Type B pancreatic cell (in vitro differentiated cells): ENCODE results near the gene C3orf70. TPM values are rescaled to one million over a fixed set of nuclear protein-coding genes. Genes with fewer than 3 reads are reported as not detected.

Source experiments
- DNase-seq: peaks from one replicate; pipeline ENCODE4 v3.0.0; 2021; ENCODE audit warnings: mixed read lengths; ENCODE audit not compliant: unreplicated experiment; ENCODE audit errors: extremely low spot score
- H3K27ac Mint-ChIP-seq: 2 replicates; pipeline ENCODE4 v1.8.0; 2021; ENCODE audit warnings: mild to moderate bottlenecking, mixed read lengths
- H3K27me3 Mint-ChIP-seq: 2 replicates; pipeline ENCODE4 v1.8.0; 2021; ENCODE audit warnings: mixed read lengths
- H3K36me3 Mint-ChIP-seq: 2 replicates; pipeline ENCODE4 v1.8.0; 2021; ENCODE audit warnings: mixed read lengths
- H3K4me1 Mint-ChIP-seq: one replicate; pipeline ENCODE4 v1.8.0; 2021; ENCODE audit warnings: mixed read lengths; ENCODE audit not compliant: unreplicated experiment
- H3K4me3 Mint-ChIP-seq: 2 replicates; pipeline ENCODE4 v1.8.0; 2021; ENCODE audit warnings: mild to moderate bottlenecking, mixed read lengths
- H3K9me3 Mint-ChIP-seq: 2 replicates; pipeline ENCODE4 v1.8.0; 2021; ENCODE audit warnings: mixed read lengths
- CTCF ChIP-seq: fragments of 200-600 bp; sonication (generic); conservative IDR thresholded peaks from 2 replicates; pipeline ENCODE4 v1.5.0; 2021; ENCODE audit warnings: antibody characterized with exemption, mild to moderate bottlenecking
- total RNA-seq: library from RNA; stranded (reverse); gene quantifications from 2 replicates; pipeline ENCODE4 v1.2.1, GENCODE V29; 2021; ENCODE audit warnings: low replicate concordance

C3orf70 gene
- total RNA-seq, 1 donor from 2014 or later, result 4.1 TPM

DNA sequence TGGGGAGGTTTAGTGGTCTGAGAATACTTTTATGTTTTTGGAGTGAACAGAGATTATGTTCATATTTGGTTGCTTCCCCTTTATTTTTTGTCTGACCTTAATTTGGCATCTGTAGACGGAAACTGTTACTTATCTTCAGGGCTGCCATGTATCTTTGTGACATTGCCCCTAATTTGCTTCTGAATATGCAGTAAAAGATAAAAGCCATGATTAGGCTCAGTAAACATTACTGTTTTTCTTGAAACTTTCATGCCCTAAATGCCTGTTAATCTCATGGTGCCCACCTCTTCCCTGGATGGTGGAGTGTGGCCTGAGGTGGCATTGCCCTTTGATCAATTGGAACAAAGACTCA lies 106.7 kb downstream of the C3orf70 start:
- Mint-ChIP-seq H3K27ac (no peak overlapping the region), H3K36me3 (peaks cover 38% of the 10 kb centered on the region), H3K4me1 (peaks cover 31% of the 10 kb centered on the region), H3K27me3 (no peaks in the 10 kb centered on the region), H3K9me3 (peaks cover 5% of the 10 kb centered on the region), H3K4me3 (no peak overlapping the region)
- no peak for TF ChIP-seq CTCF
- DNase-seq, result no peak

DNA sequence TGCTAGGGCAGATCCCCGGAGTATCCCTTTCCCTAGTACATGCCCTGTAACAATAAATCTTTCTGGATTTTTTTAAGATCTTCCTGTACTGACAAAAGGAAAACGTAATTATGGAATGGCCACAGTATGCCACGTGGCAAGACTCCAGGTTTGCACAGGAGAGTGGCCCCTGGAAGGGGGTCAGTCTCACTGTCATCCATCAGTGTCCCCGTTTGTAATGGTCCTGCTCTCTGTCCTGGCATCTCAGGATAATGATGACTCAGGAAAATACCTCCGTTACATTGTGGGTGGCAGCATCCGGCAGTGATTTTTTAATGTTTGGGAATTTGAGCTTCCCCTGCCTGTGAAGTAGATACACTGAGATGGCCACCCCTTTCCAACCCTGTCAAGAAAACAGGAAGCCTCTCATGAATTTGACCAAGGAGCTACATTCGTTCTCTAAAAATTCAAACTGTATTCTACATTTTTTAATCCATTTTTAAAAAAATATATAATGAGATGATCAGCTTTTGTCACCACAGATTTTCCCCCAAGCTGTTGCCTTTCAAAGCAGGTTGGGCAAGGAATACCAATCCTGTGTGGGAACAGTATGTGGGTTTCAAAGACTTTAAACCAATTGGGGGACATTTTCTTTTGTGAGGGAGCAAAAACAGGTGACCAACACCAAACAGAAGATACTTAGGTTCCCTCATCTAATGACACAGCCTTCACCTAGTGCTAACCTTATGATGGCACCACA lies 110.4 kb downstream of the C3orf70 start:
- peaks cover 7% of the 10 kb centered on the region for H3K9me3 Mint-ChIP-seq
- peaks cover 16% of the 10 kb centered on the region for H3K36me3 Mint-ChIP-seq
- peak overlapping the region; percentile 19 for H3K4me3 Mint-ChIP-seq
- H3K4me1 Mint-ChIP-seq, result peaks cover 31% of the 10 kb centered on the region
- no peak overlapping the region for H3K27ac Mint-ChIP-seq
- TF ChIP-seq CTCF, result no peak
- no peak for DNase-seq
- H3K27me3 Mint-ChIP-seq, result no peaks in the 10 kb centered on the region

DNA sequence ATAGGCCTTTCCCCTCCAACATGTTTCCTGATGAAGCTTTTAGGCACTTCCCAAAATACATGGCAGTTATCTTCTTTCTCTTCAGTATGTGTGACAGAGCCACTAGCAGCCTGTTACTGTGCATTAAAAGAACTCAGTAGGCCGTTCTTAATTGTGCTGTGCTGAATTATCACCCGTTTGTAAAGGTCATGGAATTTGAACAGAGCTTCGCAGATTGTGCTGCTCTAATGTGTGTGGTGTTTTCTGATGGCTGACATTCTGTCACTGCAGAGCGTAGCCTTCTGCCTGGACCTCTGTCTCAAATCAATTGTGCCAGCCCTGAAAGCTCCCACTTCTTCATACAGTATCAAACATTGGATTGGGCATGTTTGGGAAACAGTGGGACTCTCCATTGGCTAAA lies 111.3 kb downstream of the C3orf70 start:
- Mint-ChIP-seq H3K36me3 (peaks cover 16% of the 10 kb centered on the region), H3K4me3 (no peak overlapping the region), H3K27ac (no peak overlapping the region), H3K9me3 (peaks cover 11% of the 10 kb centered on the region), H3K27me3 (no peaks in the 10 kb centered on the region), H3K4me1 (peaks cover 31% of the 10 kb centered on the region)
- no peak for TF ChIP-seq CTCF
- DNase-seq, result no peak

DNA sequence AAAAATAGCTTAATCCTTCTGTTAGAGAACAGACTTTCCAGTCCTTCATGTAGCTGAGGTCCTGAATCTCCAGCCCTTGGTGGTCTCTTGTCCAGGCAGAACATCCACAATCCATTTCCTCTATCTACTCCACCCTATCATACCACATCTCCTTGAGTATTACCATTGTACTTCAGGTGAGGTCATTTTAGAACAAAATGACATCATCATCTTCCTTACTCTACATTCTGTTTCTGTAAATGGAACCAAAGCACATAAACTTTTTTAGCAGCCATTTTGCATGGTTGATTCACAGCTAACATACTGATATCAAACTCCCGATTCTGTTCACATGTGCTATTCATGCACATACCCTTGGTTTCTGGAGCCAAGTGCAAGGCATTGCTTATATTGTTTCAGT lies 112.4 kb downstream of the C3orf70 start:
- DNase-seq, result no peak
- H3K27ac Mint-ChIP-seq, result no peak overlapping the region
- peaks cover 21% of the 10 kb centered on the region for H3K4me1 Mint-ChIP-seq
- H3K36me3 Mint-ChIP-seq, result peaks cover 21% of the 10 kb centered on the region
- H3K27me3 Mint-ChIP-seq, result no peaks in the 10 kb centered on the region
- H3K9me3 Mint-ChIP-seq, result peaks cover 11% of the 10 kb centered on the region
- no peak overlapping the region for H3K4me3 Mint-ChIP-seq
- TF ChIP-seq CTCF, result no peak

DNA sequence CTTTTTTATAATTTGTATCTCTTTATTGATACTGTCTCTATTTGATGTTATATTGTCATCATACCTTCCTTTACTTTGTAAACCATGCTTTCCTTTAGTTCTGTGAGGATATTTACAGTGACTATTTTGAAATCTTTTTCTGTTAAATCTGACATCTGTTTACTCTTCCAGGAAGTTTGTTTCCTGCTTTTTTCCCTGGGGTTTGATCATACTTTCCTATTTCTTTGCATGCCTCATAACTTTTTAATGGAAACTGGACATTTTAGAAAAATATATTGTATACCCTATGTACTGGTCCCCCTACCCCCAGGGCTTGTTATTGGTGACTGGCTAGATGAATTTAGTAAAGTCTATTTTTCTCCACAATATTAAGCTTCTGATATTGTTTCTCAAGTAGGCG lies 115.1 kb downstream of the C3orf70 start:
- Mint-ChIP-seq H3K4me1 (peaks cover 11% of the 10 kb centered on the region), H3K27me3 (no peaks in the 10 kb centered on the region), H3K4me3 (no peak overlapping the region), H3K36me3 (peaks cover 21% of the 10 kb centered on the region), H3K9me3 (peaks cover 11% of the 10 kb centered on the region), H3K27ac (no peak overlapping the region)
- no peak for TF ChIP-seq CTCF
- DNase-seq, result no peak
